Upper lobe of left lung (tissue), 4 donors: ENCODE data around the gene TAS2R60.

Experiments
- CTCF ChIP-seq, 6 experiments: fragments of 450-650 bp in 4 of 6; fragments of 200-600 bp in 2 of 6; sonication (generic) in 2 of 6; IDR thresholded peaks; one replicate each; pipeline ENCODE4 v1.5.1; 2016 to 2019; ENCODE audit warnings: antibody characterized with exemption in 6 of 6
- EP300 ChIP-seq, 4 donors: sonication (generic); formaldehyde crosslinking; IDR thresholded peaks; one replicate each; pipeline ENCODE4 v1.5.1; 2017; ENCODE audit warnings: antibody characterized with exemption in 4 of 4, control low read depth in 2 of 4

DNA sequence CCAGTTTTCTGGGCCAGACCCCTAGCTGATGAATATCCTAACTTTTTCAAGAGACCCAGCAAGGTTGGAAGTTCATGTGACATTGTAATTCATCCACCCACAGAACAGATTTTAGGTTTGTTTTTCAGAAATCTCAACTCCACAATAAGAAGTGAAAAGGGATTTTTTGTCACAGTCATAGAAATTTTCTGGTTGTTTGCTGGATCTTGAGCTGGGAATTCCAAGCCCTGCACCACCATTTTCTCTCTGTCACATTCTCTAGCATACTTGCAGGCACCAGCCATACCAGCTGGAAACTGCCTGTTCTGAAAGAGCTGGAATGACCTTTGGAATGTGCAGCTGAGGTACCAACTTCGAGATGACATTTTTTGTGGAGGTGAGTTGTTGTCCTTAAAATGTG lies 8.5 kb downstream of the TAS2R60 start:
- TF ChIP-seq EP300 (IDR thresholded peaks at IDR 0.05) (no peak), CTCF (IDR thresholded peaks at IDR 0.05) (no peak)
